EH (cell line): ENCODE data around the gene PVALEF.

Experiments
- DNase-seq: peaks from one replicate; pipeline ENCODE4 v3.0.0-alpha.2; 2015; ENCODE audit warnings: low read depth

Gene PVALEF

GRCh38 chr17:81183316-81183715 is 18.0 kb downstream of the PVALEF start:
- DNase-seq = no peak

- DNase-seq = no peak
Measured at GRCh38 chr17:81183807-81184206, 18.5 kb downstream of the PVALEF start.

- no peak for DNase-seq
Measured at GRCh38 chr17:81184555-81184954, 19.2 kb downstream of the PVALEF start.

- no peak for DNase-seq
Measured at GRCh38 chr17:81186203-81186602, 20.9 kb downstream of the PVALEF start.

GRCh38 chr17:81187120-81187519 is 21.8 kb downstream of the PVALEF start:
- DNase-seq = no peak

- no peak for DNase-seq
Measured at GRCh38 chr17:81187586-81188490, 22.5 kb downstream of the PVALEF start.

- no peak for DNase-seq
Measured at GRCh38 chr17:81188491-81188840, 23.2 kb downstream of the PVALEF start.

- no peak for DNase-seq
Measured at GRCh38 chr17:81189016-81189415, 23.7 kb downstream of the PVALEF start.

- DNase-seq = no peak
Measured at GRCh38 chr17:81189670-81190530, 24.6 kb downstream of the PVALEF start.

GRCh38 chr17:81190591-81190990 is 25.3 kb downstream of the PVALEF start:
- DNase-seq = no peak

- DNase-seq = no peak
Measured at GRCh38 chr17:81191116-81191515, 25.8 kb downstream of the PVALEF start.

GRCh38 chr17:81191646-81192045 is 26.3 kb downstream of the PVALEF start:
- DNase-seq = no peak

GRCh38 chr17:81192386-81193050 is 27.2 kb downstream of the PVALEF start:
- DNase-seq = no peak

GRCh38 chr17:81193051-81193410 is 27.7 kb downstream of the PVALEF start:
- DNase-seq = no peak

GRCh38 chr17:81193470-81194224 is 28.3 kb downstream of the PVALEF start:
- no peak for DNase-seq

GRCh38 chr17:81194225-81194760 is 29.0 kb downstream of the PVALEF start:
- no peak for DNase-seq

GRCh38 chr17:81194941-81195901 is 29.9 kb downstream of the PVALEF start:
- DNase-seq = no peak

GRCh38 chr17:81195941-81196495 is 30.7 kb downstream of the PVALEF start:
- DNase-seq = no peak

- DNase-seq = no peak
Measured at GRCh38 chr17:81196505-81197408, 31.4 kb downstream of the PVALEF start.
